Measurements from ENCODE around the gene SECISBP2L. TPM values are rescaled to one million over a fixed set of nuclear protein-coding genes. Genes with fewer than 3 reads are reported as not detected.

SECISBP2L gene
- total RNA-seq, 1 experiment from 2014 or later, result 36.4 TPM

GRCh38 chr15:49035825-49036224 is 10.4 kb downstream of the SECISBP2L start:
- no peak for DNase-seq (ENCODE audit: low spot score)
- intact Hi-C loops (cut with micrococcal nuclease; ENCODE audit: unreplicated experiment), result loop anchor here (10.0 kb wide), 1 partner anchor 171 kb away; no protein-coding TSS in a partner anchor
- Histone ChIP-seq H3K27me3 (replicated peaks; ENCODE audit: insufficient read depth, low read depth, low read length, poor library complexity) (no peaks in the 10 kb centered on the region), H3K36me3 (ENCODE audit: insufficient read depth, low read length, poor library complexity, severe bottlenecking) (peaks cover 6% of the 10 kb centered on the region), H3K9me3 (ENCODE audit: low read depth, low read length, poor library complexity, severe bottlenecking) (no peaks in the 10 kb centered on the region), H3K4me3 (ENCODE audit: low read depth, low read length, poor library complexity, severe bottlenecking) (no peak overlapping the region), H3K27ac (ENCODE audit: low read depth, low read length, poor library complexity, severe bottlenecking) (no peak overlapping the region), H3K4me1 (ENCODE audit: insufficient read depth, low read length, poor library complexity, severe bottlenecking) (peaks cover 15% of the 10 kb centered on the region)
- no TSS peak for BruUV-seq (replicated peaks)
- POLR2A ChIA-PET (ENCODE audit: low non-redundant PET), result no interaction called here
- TF ChIP-seq EZH2 (IDR thresholded peaks at IDR 0.05; ENCODE audit: borderline replicate concordance, low read depth, low read length, poor library complexity, severe bottlenecking), result no peak
- TF ChIP-seq CTCF (conservative IDR thresholded peaks at IDR 0.05; ENCODE audit: low read depth, low read length), result no peak
- CTCF ChIA-PET, result no interaction called here

- Histone ChIP-seq H3K27me3 (replicated peaks; ENCODE audit: insufficient read depth, low read depth, low read length, poor library complexity) (no peaks in the 10 kb centered on the region), H3K36me3 (ENCODE audit: insufficient read depth, low read length, poor library complexity, severe bottlenecking) (peaks cover 6% of the 10 kb centered on the region), H3K4me3 (ENCODE audit: low read depth, low read length, poor library complexity, severe bottlenecking) (no peak overlapping the region), H3K9me3 (ENCODE audit: low read depth, low read length, poor library complexity, severe bottlenecking) (no peaks in the 10 kb centered on the region), H3K4me1 (ENCODE audit: insufficient read depth, low read length, poor library complexity, severe bottlenecking) (peaks cover 7% of the 10 kb centered on the region), H3K27ac (ENCODE audit: low read depth, low read length, poor library complexity, severe bottlenecking) (no peak overlapping the region)
- intact Hi-C loops (cut with micrococcal nuclease; ENCODE audit: unreplicated experiment), result loop anchor here (10.0 kb wide), 1 partner anchor 168 kb away; no protein-coding TSS in a partner anchor
- TF ChIP-seq EZH2 (IDR thresholded peaks at IDR 0.05; ENCODE audit: borderline replicate concordance, low read depth, low read length, poor library complexity, severe bottlenecking) (no peak), CTCF (conservative IDR thresholded peaks at IDR 0.05; ENCODE audit: low read depth, low read length) (no peak)
- CTCF ChIA-PET, result no interaction called here
- no TSS peak for BruUV-seq (replicated peaks)
- POLR2A ChIA-PET (ENCODE audit: low non-redundant PET), result no interaction called here
- DNase-seq (ENCODE audit: low spot score), result no peak
These were observed 13.6 kb downstream of the SECISBP2L start for GRCh38 chr15:49032601-49033145.

- BruUV-seq (replicated peaks), result no TSS peak
- DNase-seq (ENCODE audit: low spot score), result no peak
- intact Hi-C loops (cut with micrococcal nuclease; ENCODE audit: unreplicated experiment), result loop anchor here (10.0 kb wide), 1 partner anchor 167 kb away; no protein-coding TSS in a partner anchor
- TF ChIP-seq CTCF (conservative IDR thresholded peaks at IDR 0.05; ENCODE audit: low read depth, low read length), result no peak
- TF ChIP-seq EZH2 (IDR thresholded peaks at IDR 0.05; ENCODE audit: borderline replicate concordance, low read depth, low read length, poor library complexity, severe bottlenecking), result no peak
- ChIA-PET CTCF (no interaction called here), POLR2A (ENCODE audit: low non-redundant PET) (no interaction called here)
- H3K4me3 ChIP-seq (ENCODE audit: low read depth, low read length, poor library complexity, severe bottlenecking), result no peak overlapping the region
- no peaks in the 10 kb centered on the region for H3K27me3 ChIP-seq (replicated peaks; ENCODE audit: insufficient read depth, low read depth, low read length, poor library complexity)
- H3K4me1 ChIP-seq (ENCODE audit: insufficient read depth, low read length, poor library complexity, severe bottlenecking), result no peaks in the 10 kb centered on the region
- peaks cover 8% of the 10 kb centered on the region for H3K36me3 ChIP-seq (ENCODE audit: insufficient read depth, low read length, poor library complexity, severe bottlenecking)
- H3K9me3 ChIP-seq (ENCODE audit: low read depth, low read length, poor library complexity, severe bottlenecking), result no peaks in the 10 kb centered on the region
- H3K27ac ChIP-seq (ENCODE audit: low read depth, low read length, poor library complexity, severe bottlenecking), result no peak overlapping the region
These were observed 14.4 kb downstream of the SECISBP2L start for GRCh38 chr15:49031804-49032203.

All from A673 (cell line).